Calu3 (cell line): ENCODE results near the gene BCAS3. TPM values are rescaled to one million over a fixed set of nuclear protein-coding genes. Genes with fewer than 3 reads are reported as not detected.

Source experiments
- BruUV-seq: library from RNA; stranded (reverse); fragments of 400-500 nt; replicated peaks from 2 replicates; lab custom pipeline; 2021; lab: Mats Ljungman, UMichigan
- CTCF ChIA-PET: fragments of 300-600 bp; sonication (Branson Sonifier 250); formaldehyde crosslinking; loops from one replicate; lab custom pipeline; 2022; ENCODE audit warnings: antibody characterized with exemption; lab: Charles Lee
- DNase-seq: peaks from one replicate; pipeline ENCODE4 v3.0.0; 2022
- H3K27ac Mint-ChIP-seq: one replicate; pipeline ENCODE4 v1.8.0; 2022; ENCODE audit warnings: mixed read lengths; ENCODE audit not compliant: unreplicated experiment
- H3K27me3 Mint-ChIP-seq: one replicate; pipeline ENCODE4 v1.8.0; 2022; ENCODE audit warnings: mixed read lengths; ENCODE audit not compliant: unreplicated experiment
- H3K36me3 Mint-ChIP-seq: one replicate; pipeline ENCODE4 v1.8.0; 2022; ENCODE audit warnings: mild to moderate bottlenecking, moderate library complexity, mixed read lengths; ENCODE audit not compliant: insufficient read depth, unreplicated experiment
- H3K4me1 Mint-ChIP-seq: one replicate; pipeline ENCODE4 v1.8.0; 2022; ENCODE audit warnings: mild to moderate bottlenecking, low read depth, mixed read lengths; ENCODE audit not compliant: unreplicated experiment
- H3K4me3 Mint-ChIP-seq: one replicate; pipeline ENCODE4 v1.8.0; 2022; ENCODE audit warnings: mild to moderate bottlenecking, low read depth, moderate library complexity, mixed read lengths; ENCODE audit not compliant: unreplicated experiment
- H3K9me3 Mint-ChIP-seq: one replicate; pipeline ENCODE4 v1.8.0; 2022; ENCODE audit warnings: low read depth, mixed read lengths; ENCODE audit not compliant: unreplicated experiment
- intact Hi-C: fragments of 100-400 bp; cut with micrococcal nuclease; formaldehyde crosslinking; loops from one replicate; pipeline ENCODE4 v1.10.0; 2022; ENCODE audit not compliant: unreplicated experiment
- total RNA-seq: library from RNA; stranded (reverse); gene quantifications from 2 replicates; pipeline ENCODE4 v1.2.3, GENCODE V29; 2022
- TF ChIP-seq, protein P1 (sequence below): fragments of 200-600 bp; IDR thresholded peaks from one replicate; pipeline ENCODE4 v1.8.0; 2022; ENCODE audit warnings: antibody characterized with exemption; ENCODE audit not compliant: unreplicated experiment

The BCAS3 gene
- total RNA-seq, 1 experiment from 2014 or later, result 10.9 TPM

- H3K36me3 Mint-ChIP-seq, result no peaks in the 10 kb centered on the region
- TF ChIP-seq, protein P1, sequence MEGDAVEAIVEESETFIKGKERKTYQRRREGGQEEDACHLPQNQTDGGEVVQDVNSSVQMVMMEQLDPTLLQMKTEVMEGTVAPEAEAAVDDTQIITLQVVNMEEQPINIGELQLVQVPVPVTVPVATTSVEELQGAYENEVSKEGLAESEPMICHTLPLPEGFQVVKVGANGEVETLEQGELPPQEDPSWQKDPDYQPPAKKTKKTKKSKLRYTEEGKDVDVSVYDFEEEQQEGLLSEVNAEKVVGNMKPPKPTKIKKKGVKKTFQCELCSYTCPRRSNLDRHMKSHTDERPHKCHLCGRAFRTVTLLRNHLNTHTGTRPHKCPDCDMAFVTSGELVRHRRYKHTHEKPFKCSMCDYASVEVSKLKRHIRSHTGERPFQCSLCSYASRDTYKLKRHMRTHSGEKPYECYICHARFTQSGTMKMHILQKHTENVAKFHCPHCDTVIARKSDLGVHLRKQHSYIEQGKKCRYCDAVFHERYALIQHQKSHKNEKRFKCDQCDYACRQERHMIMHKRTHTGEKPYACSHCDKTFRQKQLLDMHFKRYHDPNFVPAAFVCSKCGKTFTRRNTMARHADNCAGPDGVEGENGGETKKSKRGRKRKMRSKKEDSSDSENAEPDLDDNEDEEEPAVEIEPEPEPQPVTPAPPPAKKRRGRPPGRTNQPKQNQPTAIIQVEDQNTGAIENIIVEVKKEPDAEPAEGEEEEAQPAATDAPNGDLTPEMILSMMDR, result no peak
- H3K9me3 Mint-ChIP-seq, result no peaks in the 10 kb centered on the region
- no peaks in the 10 kb centered on the region for H3K4me1 Mint-ChIP-seq
- BruUV-seq, result no TSS peak
- no peak overlapping the region for H3K27ac Mint-ChIP-seq
- no peak overlapping the region for H3K4me3 Mint-ChIP-seq
- CTCF ChIA-PET, result no interaction called here
- DNase-seq, result no peak
- no peaks in the 10 kb centered on the region for H3K27me3 Mint-ChIP-seq
- intact Hi-C loops, result no loop called here
Measured at GRCh38 chr17:61335105-61335844, 657.6 kb downstream of the BCAS3 start.

DNA sequence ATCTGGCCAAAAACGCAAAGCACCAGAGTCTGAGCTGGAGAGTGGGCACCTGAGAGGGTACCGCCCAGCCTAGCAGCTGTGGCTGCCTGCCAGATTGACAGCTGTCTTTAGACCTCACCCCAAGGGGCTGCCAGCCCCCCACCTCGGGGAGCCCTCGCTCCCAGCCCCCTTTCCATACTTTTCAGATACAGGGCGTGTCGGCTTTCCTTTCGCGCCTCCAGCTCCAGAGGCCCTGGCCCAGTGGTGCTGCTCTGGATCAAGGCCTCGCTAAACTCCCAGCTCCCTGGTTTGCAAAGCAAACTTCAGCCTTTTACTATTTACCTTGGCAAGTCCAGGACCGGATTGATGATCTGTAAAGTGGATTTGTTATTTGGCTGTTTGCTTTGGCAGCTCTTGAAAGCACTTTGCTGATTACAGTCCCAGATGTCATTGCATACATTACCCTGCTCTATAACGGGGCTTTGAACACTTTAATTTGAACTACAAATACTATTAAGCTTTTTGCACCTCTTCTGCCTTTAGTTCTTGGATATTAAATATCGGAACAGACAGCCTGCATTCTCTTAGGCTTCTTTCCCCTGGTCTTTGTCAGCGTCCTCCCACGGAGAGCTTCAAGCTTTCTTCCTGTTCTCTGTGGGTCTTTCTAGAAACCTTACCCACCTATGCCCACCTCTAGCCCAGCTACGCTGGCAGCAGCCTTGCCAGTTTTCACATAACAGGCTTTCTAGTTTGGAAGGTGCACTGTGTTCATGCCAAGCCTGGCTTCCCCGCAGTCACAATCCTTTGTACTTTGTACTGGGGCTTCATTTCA is 658.4 kb downstream of the BCAS3 start:
- no peak for DNase-seq
- Mint-ChIP-seq H3K27ac (no peak overlapping the region), H3K9me3 (no peaks in the 10 kb centered on the region)

DNA sequence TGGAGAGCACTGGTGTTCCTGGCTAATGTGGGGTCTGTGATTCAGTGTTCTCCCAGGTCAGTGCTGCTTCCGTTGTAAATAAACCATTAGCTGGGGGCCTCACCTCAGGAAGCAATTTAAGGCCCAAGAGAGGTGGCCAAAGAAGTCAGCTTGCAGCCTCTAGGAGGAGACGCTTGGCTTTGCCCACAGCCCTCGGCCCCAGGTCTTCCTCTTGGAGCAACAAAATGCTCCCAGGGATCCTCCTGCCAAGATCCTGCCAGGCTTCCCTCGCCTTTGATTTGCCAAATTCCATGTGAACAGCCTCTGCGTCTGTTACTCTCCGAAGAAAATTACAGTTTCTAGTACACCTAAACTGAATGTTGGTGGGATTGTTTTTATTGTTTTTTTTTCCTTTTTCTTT is 659.6 kb downstream of the BCAS3 start:
- no peaks in the 10 kb centered on the region for H3K27me3 Mint-ChIP-seq
- no peak overlapping the region for H3K27ac Mint-ChIP-seq
- CTCF ChIA-PET, result no interaction called here
- DNase-seq, result no peak
- H3K36me3 Mint-ChIP-seq, result no peaks in the 10 kb centered on the region
- H3K4me3 Mint-ChIP-seq, result no peak overlapping the region
- TF ChIP-seq, protein P1, result no peak
- H3K9me3 Mint-ChIP-seq, result no peaks in the 10 kb centered on the region
- H3K4me1 Mint-ChIP-seq, result no peaks in the 10 kb centered on the region
- no TSS peak for BruUV-seq
- intact Hi-C loops, result no loop called here

More for the DNA sequence above, 658.4 kb downstream of the BCAS3 start:
- no peaks in the 10 kb centered on the region for H3K4me1 Mint-ChIP-seq
- TF ChIP-seq, protein P1, result no peak
- H3K4me3 Mint-ChIP-seq, result no peak overlapping the region
- intact Hi-C loops, result no loop called here
- BruUV-seq, result no TSS peak
- CTCF ChIA-PET, result no interaction called here
- H3K27me3 Mint-ChIP-seq, result no peaks in the 10 kb centered on the region
- H3K36me3 Mint-ChIP-seq, result no peaks in the 10 kb centered on the region

DNA sequence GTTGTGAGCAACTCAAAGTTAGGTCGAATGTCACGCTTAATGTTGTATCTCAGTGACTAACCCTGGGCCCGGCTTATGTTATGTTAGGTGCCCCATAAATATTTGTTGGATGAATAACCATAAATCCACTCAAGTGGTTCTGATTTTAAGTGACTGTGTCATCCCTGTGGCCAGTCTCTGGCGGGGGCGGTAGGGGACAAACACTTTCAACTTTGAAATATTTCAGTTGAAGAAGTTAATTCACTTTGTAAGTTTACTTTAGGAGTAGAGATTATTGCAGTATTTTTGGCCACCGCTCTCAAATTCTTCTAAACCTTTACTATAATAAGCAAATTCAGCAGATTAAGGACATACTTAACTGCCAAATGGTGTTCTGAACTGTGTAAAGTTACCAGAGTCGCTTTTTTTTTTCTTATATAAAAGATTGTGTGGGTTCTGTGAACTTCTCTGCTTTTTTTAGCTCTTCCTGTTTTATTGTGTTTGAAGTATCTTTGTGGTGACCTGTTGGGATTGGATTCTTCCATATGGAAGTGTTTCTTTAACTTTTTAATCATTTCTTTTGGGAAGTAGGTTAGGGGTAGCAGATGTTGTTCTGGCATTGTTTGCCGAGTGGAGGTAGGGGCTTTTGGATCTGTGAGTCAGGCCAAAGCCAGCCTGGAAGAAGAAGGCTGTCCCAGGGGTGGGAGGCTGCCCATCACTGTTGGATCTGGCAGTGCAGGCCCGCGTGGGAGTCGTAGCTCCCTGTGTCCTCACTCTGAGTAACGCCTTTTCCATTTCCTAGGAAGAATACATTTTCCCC is 660.5 kb downstream of the BCAS3 start:
- BruUV-seq, result no TSS peak
- TF ChIP-seq, protein P1, result no peak
- intact Hi-C loops, result no loop called here
- H3K4me3 Mint-ChIP-seq, result no peak overlapping the region
- CTCF ChIA-PET, result no interaction called here
- H3K27me3 Mint-ChIP-seq, result no peaks in the 10 kb centered on the region
- H3K27ac Mint-ChIP-seq, result no peak overlapping the region
- H3K4me1 Mint-ChIP-seq, result no peaks in the 10 kb centered on the region
- no peak for DNase-seq
- H3K9me3 Mint-ChIP-seq, result no peaks in the 10 kb centered on the region
- no peaks in the 10 kb centered on the region for H3K36me3 Mint-ChIP-seq
